ENCODE results near the gene GATA5.

GRCh38 chr20:62430311-62430853 is 45.4 kb downstream of the GATA5 start:
- TF ChIP-seq YY1 (IDR thresholded peaks at IDR 0.05; ENCODE audit: insufficient read depth, insufficient read length) (no peak), ZNF274 (IDR thresholded peaks at IDR 0.05; ENCODE audit: low read depth, low read length) (no peak), SUZ12 (IDR thresholded peaks at IDR 0.05; ENCODE audit: extremely low read depth, insufficient read depth, insufficient read length) (no peak)

All from NT2/D1 (cell line).